OCI-LY1 (cell line): ENCODE data around the gene SOX18.
A peak's percentile ranks its signal among the peaks of the same experiment; 100 is the strongest.

Experiments used
- H2AFZ ChIP-seq: fragments of 200-600 bp; sonication (generic), shearing (Covaris generic); 2 replicates; pipeline ENCODE4 v1.6.0; 2014; ENCODE audit warnings: antibody characterized with exemption, mild to moderate bottlenecking, low read length
- H3F3A ChIP-seq: fragments of 200-600 bp; sonication (generic), shearing (Covaris generic); 2 replicates; pipeline ENCODE4 v1.6.0; 2014; ENCODE audit warnings: mild to moderate bottlenecking, antibody characterized with exemption, low read length, moderate library complexity; ENCODE audit not compliant: insufficient read depth
- H3K27ac ChIP-seq: fragments of 200-600 bp; sonication (generic); 2 replicates; pipeline ENCODE4 v1.5.1; 2014; ENCODE audit warnings: low read length, mixed run types, mild to moderate bottlenecking, low read depth; ENCODE audit not compliant: poor library complexity, severe bottlenecking
- H3K27me3 ChIP-seq: fragments of 200-600 bp; sonication (generic); 2 replicates; pipeline ENCODE4 v1.6.0; 2014; ENCODE audit warnings: antibody characterized with exemption, mild to moderate bottlenecking, low read length, moderate library complexity; ENCODE audit not compliant: insufficient read depth
- H3K36me3 ChIP-seq: fragments of 200-600 bp; sonication (generic); 2 replicates; pipeline ENCODE4 v1.6.1; 2014; ENCODE audit warnings: mild to moderate bottlenecking, antibody characterized with exemption, low read length, moderate library complexity, mixed read lengths; ENCODE audit not compliant: insufficient read depth
- H3K4me1 ChIP-seq: fragments of 200-600 bp; sonication (generic); 2 replicates; pipeline ENCODE4 v1.5.1; 2014; ENCODE audit warnings: mild to moderate bottlenecking, low read length, moderate library complexity; ENCODE audit not compliant: insufficient read depth, severe bottlenecking
- H3K4me2 ChIP-seq: fragments of 200-600 bp; sonication (generic), shearing (Covaris generic); 2 replicates; pipeline ENCODE4 v1.6.1; 2014; ENCODE audit warnings: low read length
- H3K4me3 ChIP-seq: fragments of 200-600 bp; sonication (generic); 2 replicates; pipeline ENCODE4 v1.5.1; 2014; ENCODE audit warnings: low read length, low read depth, mild to moderate bottlenecking, mixed read lengths; ENCODE audit not compliant: poor library complexity, severe bottlenecking
- H3K79me2 ChIP-seq: fragments of 200-600 bp; shearing (Covaris generic); 2 replicates; pipeline ENCODE4 v1.6.1; 2016; ENCODE audit warnings: mixed run types, low read length, mixed read lengths; ENCODE audit not compliant: insufficient read depth
- H3K9ac ChIP-seq: fragments of 200-600 bp; sonication (generic), shearing (Covaris generic); 2 replicates; pipeline ENCODE4 v1.6.1; 2014; ENCODE audit warnings: mild to moderate bottlenecking, low read length, mixed read lengths
- H3K9me2 ChIP-seq: fragments of 200-600 bp; sonication (generic), shearing (Covaris generic); 2 replicates; pipeline ENCODE4 v1.6.1; 2014; ENCODE audit warnings: low read depth, mild to moderate bottlenecking, low read length, mixed read lengths
- H3K9me3 ChIP-seq: fragments of 200-600 bp; shearing (Covaris generic); 2 replicates; pipeline ENCODE4 v1.6.1; 2014; ENCODE audit warnings: low read length, mixed read lengths
- H4K20me1 ChIP-seq: fragments of 200-600 bp; sonication (generic), shearing (Covaris generic); 2 replicates; pipeline ENCODE4 v1.6.0; 2016; ENCODE audit warnings: mild to moderate bottlenecking, low read length; ENCODE audit not compliant: insufficient read depth
- CTCF ChIP-seq: fragments of 200-600 bp; sonication (generic), shearing (Covaris generic); IDR thresholded peaks from 2 replicates; pipeline ENCODE4 v1.5.1; 2017; ENCODE audit warnings: mild to moderate bottlenecking, antibody characterized with exemption, low read length, moderate library complexity, mixed read lengths
- EZH2 ChIP-seq: fragments of 200-600 bp; sonication (generic), shearing (Covaris generic); IDR thresholded peaks from 2 replicates; pipeline ENCODE4 v1.8.0; 2017; ENCODE audit warnings: borderline replicate concordance, mixed run types, mild to moderate bottlenecking, antibody characterized with exemption, low read length, moderate library complexity, mixed read lengths

The SOX18 gene

GRCh38 chr20:64041781-64042053, 7.7 kb downstream of the SOX18 start:
- Histone ChIP-seq H3K27me3 (peaks cover 14% of the 10 kb centered on the region; the same call in 1 of the 2 replicates), H3K9me2 (no peaks in the 10 kb centered on the region), H3K79me2 (no peaks in the 10 kb centered on the region), H3K4me3 (peak overlapping the region; percentile 32), H4K20me1 (no peaks in the 10 kb centered on the region), H3K4me2 (peak overlapping the region; percentile 33; the same call in 1 of the 2 replicates), H3K36me3 (no peaks in the 10 kb centered on the region), H2AFZ (no peak overlapping the region), H3K9me3 (no peaks in the 10 kb centered on the region), H3K27ac (no peak overlapping the region), H3K4me1 (peaks cover 22% of the 10 kb centered on the region), H3F3A (no peaks in the 10 kb centered on the region), H3K9ac (no peak overlapping the region)
- TF ChIP-seq EZH2 (no peak), CTCF (no peak)

- no peaks in the 10 kb centered on the region for H3K9me2 ChIP-seq
- H3K27me3 ChIP-seq, result peaks cover 13% of the 10 kb centered on the region; the same call in 1 of the 2 replicates
- TF ChIP-seq EZH2 (no peak), CTCF (no peak)
- no peak overlapping the region for H3K27ac ChIP-seq
- no peak overlapping the region for H3K4me3 ChIP-seq
- H3K79me2 ChIP-seq, result no peaks in the 10 kb centered on the region
- no peak overlapping the region for H2AFZ ChIP-seq
- H3K36me3 ChIP-seq, result no peaks in the 10 kb centered on the region
- H3K4me2 ChIP-seq, result no peak overlapping the region
- no peak overlapping the region for H3K9ac ChIP-seq
- H3K4me1 ChIP-seq, result peaks cover 22% of the 10 kb centered on the region
- H4K20me1 ChIP-seq, result no peaks in the 10 kb centered on the region
- no peaks in the 10 kb centered on the region for H3K9me3 ChIP-seq
- H3F3A ChIP-seq, result no peaks in the 10 kb centered on the region
Observed at GRCh38 chr20:64041040-64041780, 8.2 kb downstream of the SOX18 start.

GRCh38 chr20:64040231-64041039, 9.0 kb downstream of the SOX18 start:
- Histone ChIP-seq H3K36me3 (peaks cover 2% of the 10 kb centered on the region; the same call in 1 of the 2 replicates), H3K9me2 (no peaks in the 10 kb centered on the region), H4K20me1 (no peaks in the 10 kb centered on the region), H3K79me2 (no peaks in the 10 kb centered on the region), H3K27me3 (peaks cover 10% of the 10 kb centered on the region; the same call in 1 of the 2 replicates), H2AFZ (no peak overlapping the region), H3F3A (no peaks in the 10 kb centered on the region), H3K9ac (no peak overlapping the region), H3K4me2 (no peak overlapping the region), H3K4me1 (peaks cover 22% of the 10 kb centered on the region), H3K27ac (no peak overlapping the region), H3K4me3 (no peak overlapping the region), H3K9me3 (no peaks in the 10 kb centered on the region)
- TF ChIP-seq EZH2 (no peak), CTCF (no peak)
